ENCODE results near the gene SLF2. TPM values are rescaled to one million over a fixed set of nuclear protein-coding genes. Genes with fewer than 3 reads are reported as not detected.

Gene SLF2
- total and polyA plus RNA-seq, 2 of the 8 experiments (the other 6 are each of a cell fraction or from before 2014, with no cell fraction given) = 5.5 to 20.9 TPM

DNA sequence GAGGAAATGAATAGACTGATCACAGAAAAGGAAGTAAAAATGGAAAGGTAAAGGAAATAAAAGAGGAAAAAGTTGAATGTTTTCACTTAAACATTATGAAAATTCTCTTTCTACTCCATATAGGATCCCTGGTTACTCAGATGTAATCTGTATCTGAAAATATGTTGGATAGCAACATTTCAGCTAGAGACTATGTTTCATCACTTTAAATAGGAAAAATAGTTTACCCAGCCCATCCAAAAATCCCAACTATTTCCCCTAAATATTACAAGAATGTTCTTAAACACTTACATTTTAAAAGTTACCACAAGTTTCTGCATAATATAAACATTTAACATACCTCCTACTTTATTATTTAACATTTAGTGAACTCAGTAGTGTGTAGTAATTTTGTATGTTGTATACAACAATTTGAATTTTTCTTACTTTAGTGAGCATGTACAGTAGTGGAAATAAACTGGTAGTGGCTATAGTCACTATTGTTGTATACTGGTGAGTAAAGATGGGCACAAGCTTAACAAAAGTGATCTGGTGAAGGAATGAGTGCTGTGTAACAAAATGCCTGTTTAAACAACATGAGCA lies 27.1 kb downstream of the SLF2 start (continued):
- TF ChIP-seq, protein P1, sequence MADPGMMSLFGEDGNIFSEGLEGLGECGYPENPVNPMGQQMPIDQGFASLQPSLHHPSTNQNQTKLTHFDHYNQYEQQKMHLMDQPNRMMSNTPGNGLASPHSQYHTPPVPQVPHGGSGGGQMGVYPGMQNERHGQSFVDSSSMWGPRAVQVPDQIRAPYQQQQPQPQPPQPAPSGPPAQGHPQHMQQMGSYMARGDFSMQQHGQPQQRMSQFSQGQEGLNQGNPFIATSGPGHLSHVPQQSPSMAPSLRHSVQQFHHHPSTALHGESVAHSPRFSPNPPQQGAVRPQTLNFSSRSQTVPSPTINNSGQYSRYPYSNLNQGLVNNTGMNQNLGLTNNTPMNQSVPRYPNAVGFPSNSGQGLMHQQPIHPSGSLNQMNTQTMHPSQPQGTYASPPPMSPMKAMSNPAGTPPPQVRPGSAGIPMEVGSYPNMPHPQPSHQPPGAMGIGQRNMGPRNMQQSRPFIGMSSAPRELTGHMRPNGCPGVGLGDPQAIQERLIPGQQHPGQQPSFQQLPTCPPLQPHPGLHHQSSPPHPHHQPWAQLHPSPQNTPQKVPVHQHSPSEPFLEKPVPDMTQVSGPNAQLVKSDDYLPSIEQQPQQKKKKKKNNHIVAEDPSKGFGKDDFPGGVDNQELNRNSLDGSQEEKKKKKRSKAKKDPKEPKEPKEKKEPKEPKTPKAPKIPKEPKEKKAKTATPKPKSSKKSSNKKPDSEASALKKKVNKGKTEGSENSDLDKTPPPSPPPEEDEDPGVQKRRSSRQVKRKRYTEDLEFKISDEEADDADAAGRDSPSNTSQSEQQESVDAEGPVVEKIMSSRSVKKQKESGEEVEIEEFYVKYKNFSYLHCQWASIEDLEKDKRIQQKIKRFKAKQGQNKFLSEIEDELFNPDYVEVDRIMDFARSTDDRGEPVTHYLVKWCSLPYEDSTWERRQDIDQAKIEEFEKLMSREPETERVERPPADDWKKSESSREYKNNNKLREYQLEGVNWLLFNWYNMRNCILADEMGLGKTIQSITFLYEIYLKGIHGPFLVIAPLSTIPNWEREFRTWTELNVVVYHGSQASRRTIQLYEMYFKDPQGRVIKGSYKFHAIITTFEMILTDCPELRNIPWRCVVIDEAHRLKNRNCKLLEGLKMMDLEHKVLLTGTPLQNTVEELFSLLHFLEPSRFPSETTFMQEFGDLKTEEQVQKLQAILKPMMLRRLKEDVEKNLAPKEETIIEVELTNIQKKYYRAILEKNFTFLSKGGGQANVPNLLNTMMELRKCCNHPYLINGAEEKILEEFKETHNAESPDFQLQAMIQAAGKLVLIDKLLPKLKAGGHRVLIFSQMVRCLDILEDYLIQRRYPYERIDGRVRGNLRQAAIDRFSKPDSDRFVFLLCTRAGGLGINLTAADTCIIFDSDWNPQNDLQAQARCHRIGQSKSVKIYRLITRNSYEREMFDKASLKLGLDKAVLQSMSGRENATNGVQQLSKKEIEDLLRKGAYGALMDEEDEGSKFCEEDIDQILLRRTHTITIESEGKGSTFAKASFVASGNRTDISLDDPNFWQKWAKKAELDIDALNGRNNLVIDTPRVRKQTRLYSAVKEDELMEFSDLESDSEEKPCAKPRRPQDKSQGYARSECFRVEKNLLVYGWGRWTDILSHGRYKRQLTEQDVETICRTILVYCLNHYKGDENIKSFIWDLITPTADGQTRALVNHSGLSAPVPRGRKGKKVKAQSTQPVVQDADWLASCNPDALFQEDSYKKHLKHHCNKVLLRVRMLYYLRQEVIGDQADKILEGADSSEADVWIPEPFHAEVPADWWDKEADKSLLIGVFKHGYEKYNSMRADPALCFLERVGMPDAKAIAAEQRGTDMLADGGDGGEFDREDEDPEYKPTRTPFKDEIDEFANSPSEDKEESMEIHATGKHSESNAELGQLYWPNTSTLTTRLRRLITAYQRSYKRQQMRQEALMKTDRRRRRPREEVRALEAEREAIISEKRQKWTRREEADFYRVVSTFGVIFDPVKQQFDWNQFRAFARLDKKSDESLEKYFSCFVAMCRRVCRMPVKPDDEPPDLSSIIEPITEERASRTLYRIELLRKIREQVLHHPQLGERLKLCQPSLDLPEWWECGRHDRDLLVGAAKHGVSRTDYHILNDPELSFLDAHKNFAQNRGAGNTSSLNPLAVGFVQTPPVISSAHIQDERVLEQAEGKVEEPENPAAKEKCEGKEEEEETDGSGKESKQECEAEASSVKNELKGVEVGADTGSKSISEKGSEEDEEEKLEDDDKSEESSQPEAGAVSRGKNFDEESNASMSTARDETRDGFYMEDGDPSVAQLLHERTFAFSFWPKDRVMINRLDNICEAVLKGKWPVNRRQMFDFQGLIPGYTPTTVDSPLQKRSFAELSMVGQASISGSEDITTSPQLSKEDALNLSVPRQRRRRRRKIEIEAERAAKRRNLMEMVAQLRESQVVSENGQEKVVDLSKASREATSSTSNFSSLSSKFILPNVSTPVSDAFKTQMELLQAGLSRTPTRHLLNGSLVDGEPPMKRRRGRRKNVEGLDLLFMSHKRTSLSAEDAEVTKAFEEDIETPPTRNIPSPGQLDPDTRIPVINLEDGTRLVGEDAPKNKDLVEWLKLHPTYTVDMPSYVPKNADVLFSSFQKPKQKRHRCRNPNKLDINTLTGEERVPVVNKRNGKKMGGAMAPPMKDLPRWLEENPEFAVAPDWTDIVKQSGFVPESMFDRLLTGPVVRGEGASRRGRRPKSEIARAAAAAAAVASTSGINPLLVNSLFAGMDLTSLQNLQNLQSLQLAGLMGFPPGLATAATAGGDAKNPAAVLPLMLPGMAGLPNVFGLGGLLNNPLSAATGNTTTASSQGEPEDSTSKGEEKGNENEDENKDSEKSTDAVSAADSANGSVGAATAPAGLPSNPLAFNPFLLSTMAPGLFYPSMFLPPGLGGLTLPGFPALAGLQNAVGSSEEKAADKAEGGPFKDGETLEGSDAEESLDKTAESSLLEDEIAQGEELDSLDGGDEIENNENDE (IDR thresholded peaks at IDR 0.05; ENCODE audit: insufficient replicate concordance, low read length) = no peak
- TF ChIP-seq, protein P2, sequence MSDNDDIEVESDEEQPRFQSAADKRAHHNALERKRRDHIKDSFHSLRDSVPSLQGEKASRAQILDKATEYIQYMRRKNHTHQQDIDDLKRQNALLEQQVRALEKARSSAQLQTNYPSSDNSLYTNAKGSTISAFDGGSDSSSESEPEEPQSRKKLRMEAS (IDR thresholded peaks at IDR 0.05) = no peak
- no peak for TF ChIP-seq KDM4A (IDR thresholded peaks at IDR 0.05; ENCODE audit: low read depth, low read length, severe bottlenecking)
- TF ChIP-seq MAFK (IDR thresholded peaks at IDR 0.05; ENCODE audit: low read depth, low read length) = no peak
- TF ChIP-seq SRF (IDR thresholded peaks at IDR 0.05; ENCODE audit: low read depth, low read length) = no peak
- no peak for TF ChIP-seq CHD1 (IDR thresholded peaks at IDR 0.05; ENCODE audit: low read depth, low read length)
- TF ChIP-seq EP300 (IDR thresholded peaks at IDR 0.05; ENCODE audit: borderline replicate concordance in 1 of 2, low read depth in 2 of 2, low read length in 2 of 2) = no peak
- no peak for TF ChIP-seq POU5F1 (IDR thresholded peaks at IDR 0.05; ENCODE audit: low read depth, low read length)
